Stimulated activated CD8-positive, alpha-beta memory T cell treated with anti-CD3 and anti-CD28 coated beads, Interleukin-12 subunit alpha, Interleukin-12 subunit beta, amount 100 ng/mL, for 24 hours (primary cell): Measurements from ENCODE around the gene MAD2L1.
"Not testable (repeated sequence)": the region's sequence is repeated elsewhere in the genome, so short reads cannot be mapped to it uniquely, and the experiment has no call there.

Experiments used
- DNase-seq: peaks from one replicate; pipeline ENCODE4 v3.0.0-alpha.2; 2020; ENCODE audit errors: extremely low read depth

MAD2L1 gene

GRCh38 chr4:120066517-120067340 is at the start of gene MAD2L1:
TSS of gene MAD2L1 (minus strand) at chr4:120066848. CDS start at chr4:120066734, 114 bp downstream.
- DNase-seq = peak; percentile 97

- DNase-seq = no peak
These were observed 45.1 kb upstream of the MAD2L1 start for GRCh38 chr4:120111745-120112144.

- DNase-seq = no peak
These were observed 42.8 kb upstream of the MAD2L1 start for GRCh38 chr4:120109406-120109805.

DNA sequence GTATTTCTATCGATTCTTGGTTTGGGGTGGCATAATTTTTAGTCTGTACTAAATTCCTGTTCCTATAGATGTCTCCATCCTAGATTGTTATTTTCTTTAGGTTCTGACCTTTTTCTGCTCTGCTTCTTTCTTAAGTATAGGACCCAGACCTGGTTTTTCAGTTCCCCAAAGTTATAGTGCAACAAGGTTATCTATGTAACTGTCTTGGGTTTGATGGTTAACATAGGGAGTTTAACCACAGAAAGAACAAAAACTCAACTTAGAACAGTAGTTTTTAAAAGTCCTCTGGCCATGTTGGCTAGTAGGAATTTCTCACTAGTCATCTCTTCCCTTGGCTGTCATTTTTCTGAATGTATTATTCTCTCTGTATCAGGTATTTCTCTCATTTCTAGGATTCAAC is 38.8 kb upstream of the MAD2L1 start:
- DNase-seq = no peak

DNA sequence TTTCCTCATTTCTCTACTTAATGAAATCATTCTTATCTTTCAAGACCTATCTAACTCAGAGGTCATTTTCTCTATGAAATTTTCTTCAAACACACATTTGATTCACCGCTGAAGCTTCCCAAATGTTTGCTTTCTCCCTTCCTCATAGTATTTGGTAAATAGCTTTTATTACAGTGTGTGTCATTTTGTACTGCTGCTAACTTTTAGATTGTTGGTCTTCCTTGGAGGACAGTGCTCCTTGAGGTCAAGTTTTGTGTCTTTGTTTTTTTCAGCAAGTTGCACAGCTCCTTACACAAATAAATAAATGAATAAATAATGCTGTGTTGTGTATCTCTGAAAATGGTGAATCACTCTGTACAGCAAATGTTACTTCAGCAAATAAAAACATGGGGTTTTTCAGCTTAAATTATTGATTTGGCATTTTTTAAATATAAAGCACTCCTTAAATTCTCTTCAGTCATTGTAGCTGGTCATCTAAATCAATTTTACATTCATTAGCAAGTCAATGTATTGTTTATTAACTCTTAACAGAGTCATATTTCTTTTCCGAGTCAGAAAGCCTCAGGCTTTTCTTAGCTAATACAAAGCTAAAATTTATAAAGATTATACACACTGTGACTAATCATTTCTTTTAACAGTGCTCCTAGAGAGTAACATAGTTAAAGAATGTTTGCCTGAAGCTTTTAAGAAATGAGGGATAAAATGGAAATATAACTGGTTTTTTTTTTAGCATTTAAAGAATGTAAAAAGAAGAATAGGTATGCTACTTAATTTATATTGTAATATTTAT is 30.1 kb upstream of the MAD2L1 start:
- DNase-seq = no peak

- no peak for DNase-seq
These were observed 21.9 kb upstream of the MAD2L1 start for GRCh38 chr4:120088507-120088906.

DNA sequence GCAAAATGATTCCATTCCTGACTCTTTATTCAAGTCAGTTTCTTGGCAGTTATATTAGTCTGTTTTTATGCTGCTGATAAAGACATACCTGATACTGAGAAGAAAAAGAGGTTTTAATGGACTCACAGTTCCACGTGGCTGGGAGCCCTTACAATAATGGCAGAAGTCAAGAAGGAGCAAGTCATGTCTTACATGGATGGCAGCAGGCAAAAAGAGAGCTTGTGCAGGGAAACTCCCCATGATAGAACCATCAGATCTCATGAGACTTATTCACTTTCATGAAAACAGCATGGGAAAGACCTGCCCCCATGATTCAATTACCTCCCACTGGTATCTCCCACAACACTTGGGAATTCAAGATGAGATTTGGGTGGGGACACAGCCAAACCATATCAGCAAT is 21.4 kb upstream of the MAD2L1 start:
- not testable (repeated sequence) for DNase-seq

- no peak for DNase-seq
These were observed 19.1 kb upstream of the MAD2L1 start for GRCh38 chr4:120085705-120086104.

DNA sequence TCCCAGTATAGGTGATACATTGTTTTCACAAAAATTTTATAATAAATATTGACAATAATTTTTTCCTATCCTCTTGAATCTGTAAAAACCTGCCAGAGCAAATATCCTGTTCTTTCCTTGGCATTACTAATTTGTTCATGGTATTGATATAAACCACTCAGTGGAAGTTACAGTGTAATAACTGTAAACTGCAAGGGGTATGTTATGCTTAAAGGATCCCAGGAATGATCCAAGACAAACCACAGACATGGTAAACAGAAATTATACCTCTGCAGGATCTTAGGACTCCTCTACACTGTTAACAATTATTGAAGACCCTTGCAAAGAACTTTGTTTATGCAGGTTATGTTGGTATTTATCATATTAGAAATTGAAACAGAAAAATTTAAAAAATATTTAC is 17.7 kb upstream of the MAD2L1 start:
- DNase-seq = no peak

DNA sequence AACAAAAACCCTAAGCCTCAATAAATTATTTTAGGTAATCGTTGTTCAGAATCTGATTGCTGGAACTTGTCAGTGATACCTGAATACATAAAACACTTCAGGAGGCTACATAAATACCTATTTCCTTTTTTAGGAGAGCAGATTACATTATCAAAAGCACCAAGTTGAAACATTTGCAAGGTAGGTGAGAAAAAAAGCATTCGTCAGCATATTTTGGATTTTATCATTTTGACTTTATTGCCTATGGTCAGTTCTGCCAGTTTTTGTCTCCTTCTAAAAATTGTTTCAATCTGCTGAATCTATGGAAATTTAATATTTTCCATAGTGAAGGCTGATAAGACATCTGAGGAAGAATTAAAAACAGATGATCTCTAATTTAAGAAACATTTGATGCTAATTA is 16.5 kb upstream of the MAD2L1 start:
- no peak for DNase-seq

DNA sequence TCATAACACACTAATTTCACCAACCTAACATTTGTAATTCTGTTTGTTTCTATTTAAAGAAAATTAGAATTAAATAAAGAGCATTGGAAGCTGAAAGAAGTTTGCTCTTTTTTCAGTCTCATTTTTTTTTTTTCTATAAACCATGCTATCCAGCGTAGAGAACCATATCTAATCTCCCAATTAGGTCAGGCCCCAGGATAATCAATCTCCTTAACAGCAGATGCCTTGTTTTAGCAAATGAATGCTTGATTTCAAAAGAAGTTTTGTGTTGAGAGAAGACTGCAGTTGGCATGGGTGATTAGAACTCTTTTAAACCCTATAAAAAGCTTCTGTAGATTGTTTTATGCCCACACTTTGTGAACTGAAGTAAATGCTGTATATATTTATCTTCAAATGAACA is 15.6 kb upstream of the MAD2L1 start:
- no peak for DNase-seq

DNA sequence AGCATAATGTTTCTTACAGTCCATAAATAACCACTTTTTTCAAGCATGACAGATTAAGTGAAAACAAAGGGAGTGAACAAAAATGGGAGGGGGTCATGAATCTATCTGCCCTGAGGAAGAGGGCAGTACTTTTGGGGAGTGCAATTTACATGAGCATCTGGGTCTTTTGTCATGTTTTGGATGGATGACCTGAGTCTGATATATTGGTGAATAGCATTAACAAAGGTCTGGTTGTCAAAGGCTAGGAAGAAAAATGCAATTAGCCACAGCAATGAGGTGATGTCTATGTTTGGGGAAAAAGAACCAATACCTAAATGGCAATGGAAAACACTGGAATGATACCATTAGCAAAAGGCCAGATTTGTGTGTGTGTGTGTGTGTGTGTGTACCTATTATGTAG is 15.1 kb upstream of the MAD2L1 start:
- no peak for DNase-seq

DNA sequence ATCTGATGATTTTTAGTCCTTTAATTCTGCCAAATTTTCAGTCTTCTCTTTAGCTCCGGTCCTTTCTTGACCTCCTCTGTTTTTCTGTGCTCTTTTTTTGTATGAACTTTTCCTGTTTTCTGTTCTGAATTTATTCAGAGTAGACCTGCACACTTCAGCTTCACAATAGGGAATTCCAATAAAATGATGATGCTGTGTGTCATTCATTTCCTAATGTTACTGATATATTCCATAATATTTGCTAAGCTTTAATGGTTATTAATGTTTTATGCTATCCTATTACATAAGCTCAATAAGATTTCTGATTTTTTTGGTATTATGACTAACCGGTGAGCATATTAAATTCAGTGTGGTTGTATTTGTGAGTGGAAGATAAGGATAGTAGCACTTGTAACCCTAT is 13.9 kb upstream of the MAD2L1 start:
- DNase-seq = no peak

DNA sequence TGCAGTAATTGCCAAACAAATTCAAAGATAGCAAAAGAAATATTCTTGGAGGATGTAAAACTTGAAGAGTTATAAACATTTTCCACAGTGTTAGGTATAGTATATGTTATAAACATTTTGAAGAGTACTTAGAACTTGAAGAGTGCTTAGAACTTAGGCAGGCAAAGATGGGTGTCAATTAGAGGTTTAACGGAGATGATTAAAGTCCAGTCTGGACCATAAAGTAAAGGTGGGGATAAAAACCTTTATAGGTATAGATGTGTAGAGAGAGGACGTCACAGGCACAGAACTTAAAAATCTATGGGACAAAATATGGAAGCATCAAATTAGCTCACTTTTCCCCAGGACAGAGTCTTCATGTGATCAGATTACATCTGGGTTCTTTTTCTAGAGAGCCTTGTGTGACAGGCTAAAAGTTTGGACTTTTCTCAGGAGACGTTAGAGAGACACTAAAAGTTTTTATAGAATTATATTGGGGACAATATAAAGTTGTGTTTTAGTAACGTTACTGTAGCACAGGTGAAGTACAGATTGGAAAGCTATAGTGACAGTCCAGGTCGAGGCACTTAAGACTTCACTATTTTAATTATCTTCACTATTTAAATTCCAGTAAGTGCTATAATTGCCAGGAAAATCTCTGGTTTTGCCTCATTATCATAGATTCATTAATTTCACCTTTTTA is 13.3 kb upstream of the MAD2L1 start:
- no peak for DNase-seq

GRCh38 chr4:120078216-120078615 is 11.6 kb upstream of the MAD2L1 start:
- DNase-seq = no peak

- DNase-seq = no peak
These were observed 4.6 kb upstream of the MAD2L1 start for GRCh38 chr4:120071192-120071795.

GRCh38 chr4:120070196-120070595 is 3.5 kb upstream of the MAD2L1 start:
- no peak for DNase-seq

DNA sequence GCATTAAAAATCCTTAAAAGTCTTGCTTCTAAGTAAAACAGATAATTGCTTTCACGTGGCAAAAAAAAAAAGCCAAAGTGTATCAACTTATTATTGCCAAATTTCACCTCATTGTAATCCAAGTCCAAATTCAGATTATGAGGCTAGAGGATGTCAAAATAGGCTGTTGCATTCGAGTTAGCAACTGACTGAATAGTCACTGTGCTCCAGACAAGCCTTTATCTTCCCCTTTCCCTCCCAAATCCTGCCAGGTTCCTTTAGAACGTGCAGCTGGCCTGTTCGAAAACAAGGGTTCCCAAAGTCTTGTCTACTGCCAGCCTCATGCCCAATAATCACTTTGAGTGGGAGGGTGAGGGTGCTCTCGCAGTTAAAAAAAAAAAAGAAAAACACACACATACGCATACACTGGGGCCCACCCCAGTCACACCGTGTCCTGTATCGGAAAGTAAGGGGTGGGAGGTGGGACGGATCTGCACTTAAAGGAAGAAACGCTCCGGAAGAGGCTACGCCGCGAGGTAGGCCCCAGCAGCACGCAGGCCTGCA is 603 bp downstream of the MAD2L1 start:
- DNase-seq = peak; percentile 21

GRCh38 chr4:120064887-120065286 is 1.8 kb downstream of the MAD2L1 start:
- no peak for DNase-seq

DNA sequence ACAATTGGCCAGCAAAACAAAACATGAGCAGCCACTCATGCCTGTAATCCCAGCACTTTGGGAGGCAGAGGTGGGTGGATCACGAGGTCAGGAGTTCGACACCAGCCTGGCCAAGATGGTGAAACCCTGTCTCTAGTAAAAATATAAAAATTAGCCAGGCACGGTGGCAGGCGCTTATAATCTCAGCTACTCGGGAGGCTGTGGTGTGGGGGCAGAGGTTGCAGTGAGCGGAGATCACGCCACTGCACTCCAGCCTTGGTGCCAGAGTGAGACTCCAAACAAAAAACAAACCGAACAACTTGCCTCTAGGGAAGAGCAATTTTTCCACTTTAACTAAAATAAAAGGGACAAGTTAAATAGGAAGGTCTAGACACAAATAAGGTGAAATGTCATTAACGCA is 2.9 kb downstream of the MAD2L1 start:
- DNase-seq = not testable (repeated sequence)

- DNase-seq = no peak
These were observed 3.9 kb downstream of the MAD2L1 start for GRCh38 chr4:120062663-120063195.

GRCh38 chr4:120059036-120059435 is 7.6 kb downstream of the MAD2L1 start:
- no peak for DNase-seq
